SK-N-SH treated with all-trans-retinoic acid at 6 μM for 48 hours (cell line): ENCODE results near the gene JMJD1C.

ENCODE experiments used
- ATAC-seq: fragments of 200-7000 bp; cut with Tn5 transposase; 3 replicates; pipeline ENCODE4 v1.9.1; 2020; ENCODE audit warnings: mild to moderate bottlenecking, moderate library complexity
- ARNTL ChIP-seq: fragments of 450-650 bp; formaldehyde crosslinking; IDR thresholded peaks from 2 replicates; pipeline ENCODE4 v1.5.0; 2020; ENCODE audit warnings: low read depth, mild to moderate bottlenecking, moderate library complexity, borderline replicate concordance
- BACH2 ChIP-seq: fragments of 250-450 bp; sonication (Bioruptor Pico); IDR thresholded peaks from 2 replicates; pipeline ENCODE4 v1.9.0; 2021; ENCODE audit warnings: mild to moderate bottlenecking, borderline replicate concordance
- CREB5 ChIP-seq: fragments of 250-450 bp; sonication (Bioruptor Pico); IDR thresholded peaks from 2 replicates; pipeline ENCODE4 v1.5.1; 2020; ENCODE audit warnings: low read depth, mild to moderate bottlenecking, moderate library complexity
- CSDC2 ChIP-seq: fragments of 250-450 bp; sonication (Bioruptor Pico); IDR thresholded peaks from 2 replicates; pipeline ENCODE4 v1.5.0; 2020; ENCODE audit warnings: mild to moderate bottlenecking, moderate library complexity
- ESRRG ChIP-seq: fragments of 250-450 bp; sonication (Bioruptor Pico); IDR thresholded peaks from 2 replicates; pipeline ENCODE4 v1.6.1; 2021; ENCODE audit warnings: mild to moderate bottlenecking
- GLIS3 ChIP-seq: fragments of 250-450 bp; sonication (Bioruptor Pico); IDR thresholded peaks from 2 replicates; pipeline ENCODE4 v1.5.0; 2020; ENCODE audit warnings: mild to moderate bottlenecking, moderate library complexity
- ISL1 ChIP-seq: fragments of 250-450 bp; sonication (Bioruptor Pico); IDR thresholded peaks from 2 replicates; pipeline ENCODE4 v2.1.2; 2022; ENCODE audit warnings: mild to moderate bottlenecking, moderate library complexity
- OSR1 ChIP-seq: fragments of 250-450 bp; sonication (Bioruptor Pico); IDR thresholded peaks from 2 replicates; pipeline ENCODE4 v1.8.0; 2022; ENCODE audit warnings: moderate library complexity, mild to moderate bottlenecking, inconsistent platforms
- PATZ1 ChIP-seq: fragments of 250-450 bp; sonication (Bioruptor Pico); IDR thresholded peaks from 2 replicates; pipeline ENCODE4 v1.8.0; 2020; ENCODE audit warnings: mild to moderate bottlenecking, moderate library complexity, borderline replicate concordance
- PPARA ChIP-seq: fragments of 250-450 bp; sonication (Bioruptor Pico); IDR thresholded peaks from 2 replicates; pipeline ENCODE4 v1.5.0; 2020; ENCODE audit warnings: mild to moderate bottlenecking, borderline replicate concordance
- TCF4 ChIP-seq: fragments of 250-450 bp; sonication (Bioruptor Pico); IDR thresholded peaks from 2 replicates; pipeline ENCODE4 v1.8.0; 2021; ENCODE audit warnings: mild to moderate bottlenecking, moderate library complexity, borderline replicate concordance
- TOX ChIP-seq: fragments of 250-450 bp; sonication (Bioruptor Pico); IDR thresholded peaks from 2 replicates; pipeline ENCODE4 v1.8.0; 2021; ENCODE audit warnings: mild to moderate bottlenecking, moderate library complexity, borderline replicate concordance
- TSHZ2 ChIP-seq: fragments of 250-450 bp; sonication (Bioruptor Pico); IDR thresholded peaks from 2 replicates; pipeline ENCODE4 v1.5.0; 2020; ENCODE audit warnings: mild to moderate bottlenecking, moderate library complexity
- ZC3H10 ChIP-seq: fragments of 250-450 bp; sonication (Bioruptor Pico); IDR thresholded peaks from 2 replicates; pipeline ENCODE4 v1.5.1; 2021; ENCODE audit warnings: mild to moderate bottlenecking, moderate library complexity
- ZFP3 ChIP-seq: fragments of 250-450 bp; sonication (Bioruptor Pico); IDR thresholded peaks from 2 replicates; pipeline ENCODE4 v1.5.0; 2020; ENCODE audit warnings: mild to moderate bottlenecking, moderate library complexity
- ZFP30 ChIP-seq: fragments of 450-650 bp; formaldehyde crosslinking; IDR thresholded peaks from 2 replicates; pipeline ENCODE4 v1.5.0; 2022; ENCODE audit warnings: mild to moderate bottlenecking, moderate library complexity
- ZNF565 ChIP-seq: fragments of 450-650 bp; formaldehyde crosslinking; conservative IDR thresholded peaks from 2 replicates; pipeline ENCODE4 v1.5.0; 2020; ENCODE audit warnings: low read depth, mild to moderate bottlenecking, moderate library complexity
- ZNF70 ChIP-seq: fragments of 450-650 bp; formaldehyde crosslinking; IDR thresholded peaks from 2 replicates; pipeline ENCODE4 v1.5.0; 2020; ENCODE audit warnings: mild to moderate bottlenecking, moderate library complexity
- ZNF8 ChIP-seq: fragments of 450-650 bp; formaldehyde crosslinking; IDR thresholded peaks from 2 replicates; pipeline ENCODE4 v1.5.0; 2020; ENCODE audit warnings: mild to moderate bottlenecking, moderate library complexity
- TF ChIP-seq, protein P1 (sequence below): fragments of 250-450 bp; sonication (Bioruptor Pico); IDR thresholded peaks from 2 replicates; pipeline ENCODE4 v1.8.0; 2021; ENCODE audit warnings: low read depth, mild to moderate bottlenecking, moderate library complexity, borderline replicate concordance

The JMJD1C gene

DNA sequence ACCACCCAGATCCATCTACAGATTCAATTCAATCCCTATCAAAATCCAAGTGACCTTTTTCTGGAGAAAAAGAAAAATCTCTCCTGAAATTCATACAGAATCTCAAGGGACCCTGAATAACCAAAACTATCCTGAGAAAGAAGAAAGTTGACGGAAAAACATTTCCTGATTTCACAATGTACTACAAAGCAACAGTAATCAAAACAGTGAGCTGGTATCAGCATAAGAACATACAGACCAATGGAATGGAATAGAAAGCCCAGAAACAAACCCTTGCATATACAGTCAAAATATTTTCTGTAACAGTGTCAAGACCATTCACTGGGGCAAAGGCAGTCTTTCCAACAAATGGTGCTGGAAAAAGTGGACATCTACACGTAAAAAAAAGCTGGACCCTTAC lies 89.9 kb downstream of the JMJD1C start:
- TF ChIP-seq PATZ1 (CRISPR knock-in tag): no peak
- TF ChIP-seq, all 23 proteins: peak for 0
- no peak for ATAC-seq

DNA sequence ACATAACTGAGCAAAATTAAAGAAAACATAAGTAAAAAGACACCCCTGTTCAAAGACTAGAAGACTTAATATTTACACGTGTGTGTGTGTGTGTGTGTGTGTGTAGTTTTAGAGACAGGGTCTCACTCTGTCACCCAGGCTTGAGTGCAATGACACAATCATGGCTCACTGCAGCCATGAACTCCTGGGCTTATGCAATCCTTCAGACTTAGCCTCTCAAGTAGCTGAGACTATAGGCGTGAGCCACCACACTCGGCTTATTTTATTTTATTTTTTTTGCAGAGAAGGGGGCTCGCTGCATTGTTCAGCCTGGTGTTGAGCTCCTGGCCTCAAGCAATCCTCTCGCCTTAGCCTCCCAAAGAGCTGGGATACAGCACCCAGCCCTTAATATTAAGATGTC lies 90.3 kb downstream of the JMJD1C start:
- TF ChIP-seq CREB5 (CRISPR knock-in tag): no peak
- no peak for TF ChIP-seq ARNTL (CRISPR knock-in tag)
- TF ChIP-seq PPARA: no peak
- TF ChIP-seq TCF4: no peak
- no peak for TF ChIP-seq PATZ1 (CRISPR knock-in tag)
- no peak for TF ChIP-seq ZC3H10 (CRISPR knock-in tag)
- no peak for TF ChIP-seq ISL1 (CRISPR knock-in tag)
- no peak for TF ChIP-seq ZNF565 (CRISPR knock-in tag)
- TF ChIP-seq ESRRG: no peak
- TF ChIP-seq TOX (CRISPR knock-in tag): no peak
- no peak for TF ChIP-seq ZFP30 (CRISPR knock-in tag)
- TF ChIP-seq GLIS3: no peak
- TF ChIP-seq OSR1 (CRISPR knock-in tag): no peak
- no peak for TF ChIP-seq ZNF70 (CRISPR knock-in tag)
- TF ChIP-seq ZNF8: no peak
- TF ChIP-seq, protein P1, sequence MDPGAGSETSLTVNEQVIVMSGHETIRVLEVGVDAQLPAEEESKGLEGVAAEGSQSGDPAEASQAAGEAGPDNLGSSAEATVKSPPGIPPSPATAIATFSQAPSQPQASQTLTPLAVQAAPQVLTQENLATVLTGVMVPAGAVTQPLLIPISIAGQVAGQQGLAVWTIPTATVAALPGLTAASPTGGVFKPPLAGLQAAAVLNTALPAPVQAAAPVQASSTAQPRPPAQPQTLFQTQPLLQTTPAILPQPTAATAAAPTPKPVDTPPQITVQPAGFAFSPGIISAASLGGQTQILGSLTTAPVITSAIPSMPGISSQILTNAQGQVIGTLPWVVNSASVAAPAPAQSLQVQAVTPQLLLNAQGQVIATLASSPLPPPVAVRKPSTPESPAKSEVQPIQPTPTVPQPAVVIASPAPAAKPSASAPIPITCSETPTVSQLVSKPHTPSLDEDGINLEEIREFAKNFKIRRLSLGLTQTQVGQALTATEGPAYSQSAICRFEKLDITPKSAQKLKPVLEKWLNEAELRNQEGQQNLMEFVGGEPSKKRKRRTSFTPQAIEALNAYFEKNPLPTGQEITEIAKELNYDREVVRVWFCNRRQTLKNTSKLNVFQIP (CRISPR knock-in tag): no peak
- no peak for TF ChIP-seq BACH2
- TF ChIP-seq CSDC2 (CRISPR knock-in tag): no peak
- TF ChIP-seq, all 23 proteins: peak for 0
- ATAC-seq: no peak

- TF ChIP-seq ISL1 (CRISPR knock-in tag) (no peak), OSR1 (CRISPR knock-in tag) (no peak), CSDC2 (CRISPR knock-in tag) (no peak)
- TF ChIP-seq, protein P1 (CRISPR knock-in tag): no peak
- no peak for ATAC-seq
Measured at GRCh38 chr10:63374991-63375390, 90.8 kb downstream of the JMJD1C start.

DNA sequence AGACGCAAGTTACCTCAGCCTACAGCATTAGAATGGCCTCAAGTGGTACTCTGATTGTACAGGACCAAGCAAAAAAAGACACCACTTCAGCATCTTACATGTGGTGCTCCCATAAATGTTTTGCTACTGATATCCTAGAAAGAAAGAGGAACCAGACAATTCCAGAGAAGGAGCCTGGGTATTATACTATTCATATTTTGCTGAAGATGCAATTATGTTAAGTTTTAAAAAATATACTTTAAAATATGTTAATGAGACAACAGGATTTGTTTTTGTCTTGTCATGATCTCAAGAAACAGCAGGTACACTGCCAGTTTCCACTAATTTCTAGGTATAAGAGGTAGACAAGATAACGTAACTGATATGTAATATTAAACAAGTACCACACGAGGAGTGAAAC lies 92.6 kb downstream of the JMJD1C start:
- no peak for TF ChIP-seq TSHZ2
- no peak for TF ChIP-seq ISL1 (CRISPR knock-in tag)
- no peak for TF ChIP-seq ZNF8
- no peak for TF ChIP-seq BACH2
- no peak for TF ChIP-seq ZFP3 (CRISPR knock-in tag)
- no peak for TF ChIP-seq CSDC2 (CRISPR knock-in tag)
- ATAC-seq: no peak
